ENCODE measurements around the gene SPR.

- TF ChIP-seq CTCF (IDR thresholded peaks at IDR 0.05) (no peak), POLR2A (IDR thresholded peaks at IDR 0.05) (no peak)
Measured at GRCh38 chr2:72900191-72900825, 13.1 kb downstream of the SPR start.

All from testis (tissue), 2 donors.